GM18505 (cell line): ENCODE measurements around the gene ASTN2.

Source experiments
- ATAC-seq: cut with Tn5 transposase; IDR thresholded peaks from one replicate; pipeline ENCODE4 v1.9.1; 2021; ENCODE audit not compliant: unreplicated experiment
- POLR2A ChIP-seq: IDR thresholded peaks from 4 replicates; pipeline ENCODE4 v1.6.1; 2011; ENCODE audit warnings: borderline replicate concordance; ENCODE audit not compliant: insufficient read depth, insufficient read length; ENCODE audit errors: extremely low read depth

ASTN2 gene

DNA sequence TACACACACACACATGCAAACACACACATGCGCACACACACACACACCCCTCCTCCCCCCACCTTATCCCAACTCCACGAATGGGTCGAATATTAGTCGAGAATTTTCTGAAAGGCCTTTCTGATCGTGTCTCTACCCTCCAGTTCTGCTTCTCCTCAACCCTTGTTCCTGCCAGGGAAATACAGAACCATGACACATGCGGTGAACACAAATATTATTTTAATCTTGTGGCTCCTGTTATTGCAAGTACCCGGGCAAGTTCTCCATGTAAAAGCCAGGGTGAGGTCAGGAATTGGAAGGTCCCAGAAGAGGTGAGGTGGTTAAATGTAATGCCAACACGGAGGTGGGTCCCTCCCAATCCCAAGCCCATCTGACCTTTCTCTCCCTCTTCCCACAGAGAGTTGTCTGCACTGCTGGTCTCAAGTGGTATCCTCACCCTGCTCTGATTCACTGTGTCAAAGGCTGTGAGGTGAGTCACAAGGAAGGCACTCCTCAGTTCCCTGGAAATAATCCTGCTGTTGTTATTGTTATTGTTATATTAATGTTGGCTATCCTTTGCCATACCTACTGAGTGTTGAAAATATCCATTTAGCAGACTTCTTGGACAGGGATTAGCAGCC lies 1037.6 kb downstream of the ASTN2 start:
- no peak for ATAC-seq

More for the DNA sequence above, 1037.6 kb downstream of the ASTN2 start:
- TF ChIP-seq POLR2A: no peak
